ENCODE data around the gene LRPPRC.
A peak's percentile ranks its signal among the peaks of the same experiment; 100 is the strongest.

The LRPPRC gene

GRCh38 chr2:43905871-43906270, 89.9 kb downstream of the LRPPRC start:
- no peak for DNase-seq

GRCh38 chr2:43905371-43905803, 90.4 kb downstream of the LRPPRC start:
- DNase-seq, result no peak

- no peak for DNase-seq
Observed at GRCh38 chr2:43899589-43899988, 96.2 kb downstream of the LRPPRC start.

GRCh38 chr2:43898838-43899346, 96.9 kb downstream of the LRPPRC start:
- DNase-seq, result no peak

GRCh38 chr2:43898134-43898837, 97.5 kb downstream of the LRPPRC start:
- DNase-seq, result peak; percentile 37

- no peak for DNase-seq
Observed at GRCh38 chr2:43897492-43897891, 98.3 kb downstream of the LRPPRC start.

- peak; percentile 10 for DNase-seq
Observed at GRCh38 chr2:43896906-43897305, 98.9 kb downstream of the LRPPRC start.

- DNase-seq, result no peak
Observed at GRCh38 chr2:43894743-43895142, 101.0 kb downstream of the LRPPRC start.

- no peak for DNase-seq
Observed at GRCh38 chr2:43890855-43891254, 104.9 kb downstream of the LRPPRC start.

GRCh38 chr2:43889416-43889815, 106.4 kb downstream of the LRPPRC start:
- no peak for DNase-seq

- no peak for DNase-seq
Observed at GRCh38 chr2:43887176-43887575, 108.6 kb downstream of the LRPPRC start.

- no peak for DNase-seq
Observed at GRCh38 chr2:43885132-43885632, 110.6 kb downstream of the LRPPRC start.

GRCh38 chr2:43884689-43885088, 111.1 kb downstream of the LRPPRC start:
- DNase-seq, result no peak

GRCh38 chr2:43882312-43882711, 113.5 kb downstream of the LRPPRC start:
- DNase-seq, result no peak

- no peak for DNase-seq
Observed at GRCh38 chr2:43880952-43881351, 114.8 kb downstream of the LRPPRC start.

- DNase-seq, result no peak
Observed at GRCh38 chr2:43880471-43880870, 115.3 kb downstream of the LRPPRC start.

GRCh38 chr2:43879261-43879660, 116.5 kb downstream of the LRPPRC start:
- DNase-seq, result no peak

GRCh38 chr2:43877782-43878464, 117.9 kb downstream of the LRPPRC start:
- DNase-seq, result peak; percentile 58

- no peak for DNase-seq
Observed at GRCh38 chr2:43874776-43875451, 120.9 kb downstream of the LRPPRC start.

- no peak for DNase-seq
Observed at GRCh38 chr2:43872151-43872550, 123.6 kb downstream of the LRPPRC start.

GRCh38 chr2:43855292-43855691, 140.5 kb downstream of the LRPPRC start:
- no peak for DNase-seq

GRCh38 chr2:43854671-43855070, 141.1 kb downstream of the LRPPRC start:
- no peak for DNase-seq
